ENCODE data around the gene TMEM151B. TPM values are rescaled to one million over a fixed set of nuclear protein-coding genes. Genes with fewer than 3 reads are reported as not detected.

Gene TMEM151B
- total RNA-seq, 1 experiment from 2014 or later, result 0.04 TPM

- Histone ChIP-seq H4K20me1 (ENCODE audit: insufficient read depth, low read depth, low read length) (0 out of 2 replicates have a peak, but pooled peaks cover 4% of the 10 kb centered on the region), H2AFZ (ENCODE audit: low read length) (no peak overlapping the region), H3K27me3 (ENCODE audit: low read length) (no peaks in the 10 kb centered on the region), H3K36me3 (ENCODE audit: insufficient read depth, low read length) (no peaks in the 10 kb centered on the region), H3K4me1 (ENCODE audit: low read length) (no peaks in the 10 kb centered on the region), H3K9me3 (ENCODE audit: low read length) (no peaks in the 10 kb centered on the region), H3K9ac (ENCODE audit: low read length) (no peak overlapping the region), H3K9me2 (replicated peaks; ENCODE audit: insufficient read depth, low read length) (no peaks in the 10 kb centered on the region), H3K27ac (ENCODE audit: low read length) (no peak overlapping the region), H3K4me2 (ENCODE audit: low read depth, low read length, poor library complexity, severe bottlenecking) (no peak overlapping the region), H3K79me2 (ENCODE audit: low read length) (no peaks in the 10 kb centered on the region), H3K4me3 (ENCODE audit: low read length) (no peak overlapping the region)
- no peak for DNase-seq
These were observed 24.9 kb downstream of the TMEM151B start for GRCh38 chr6:44294832-44295791.

- Histone ChIP-seq H3K36me3 (ENCODE audit: insufficient read depth, low read length) (no peaks in the 10 kb centered on the region), H3K9me2 (replicated peaks; ENCODE audit: insufficient read depth, low read length) (no peaks in the 10 kb centered on the region), H3K9ac (ENCODE audit: low read length) (no peak overlapping the region), H4K20me1 (ENCODE audit: insufficient read depth, low read depth, low read length) (0 out of 2 replicates have a peak, but pooled peaks cover 4% of the 10 kb centered on the region), H3K4me3 (ENCODE audit: low read length) (no peak overlapping the region), H3K27me3 (ENCODE audit: low read length) (no peaks in the 10 kb centered on the region), H3K4me2 (ENCODE audit: low read depth, low read length, poor library complexity, severe bottlenecking) (no peak overlapping the region), H3K27ac (ENCODE audit: low read length) (no peak overlapping the region), H2AFZ (ENCODE audit: low read length) (no peak overlapping the region), H3K9me3 (ENCODE audit: low read length) (no peaks in the 10 kb centered on the region), H3K4me1 (ENCODE audit: low read length) (no peaks in the 10 kb centered on the region), H3K79me2 (ENCODE audit: low read length) (no peaks in the 10 kb centered on the region)
- no peak for DNase-seq
These were observed 27.1 kb downstream of the TMEM151B start for GRCh38 chr6:44297063-44298038.

- no peaks in the 10 kb centered on the region for H3K4me1 ChIP-seq (ENCODE audit: low read length)
- no peak overlapping the region for H3K4me2 ChIP-seq (ENCODE audit: low read depth, low read length, poor library complexity, severe bottlenecking)
- H2AFZ ChIP-seq (ENCODE audit: low read length), result no peak overlapping the region
- H3K9me2 ChIP-seq (replicated peaks; ENCODE audit: insufficient read depth, low read length), result no peaks in the 10 kb centered on the region
- no peak overlapping the region for H3K27ac ChIP-seq (ENCODE audit: low read length)
- no peaks in the 10 kb centered on the region for H3K9me3 ChIP-seq (ENCODE audit: low read length)
- H3K36me3 ChIP-seq (ENCODE audit: insufficient read depth, low read length), result no peaks in the 10 kb centered on the region
- H3K27me3 ChIP-seq (ENCODE audit: low read length), result no peaks in the 10 kb centered on the region
- no peak overlapping the region for H3K4me3 ChIP-seq (ENCODE audit: low read length)
- H4K20me1 ChIP-seq (ENCODE audit: insufficient read depth, low read depth, low read length), result 0 out of 2 replicates have a peak, but pooled peaks cover 4% of the 10 kb centered on the region
- no peak for DNase-seq
- H3K9ac ChIP-seq (ENCODE audit: low read length), result no peak overlapping the region
- H3K79me2 ChIP-seq (ENCODE audit: low read length), result no peaks in the 10 kb centered on the region
These were observed 28.0 kb downstream of the TMEM151B start for GRCh38 chr6:44298055-44298803.

DNA sequence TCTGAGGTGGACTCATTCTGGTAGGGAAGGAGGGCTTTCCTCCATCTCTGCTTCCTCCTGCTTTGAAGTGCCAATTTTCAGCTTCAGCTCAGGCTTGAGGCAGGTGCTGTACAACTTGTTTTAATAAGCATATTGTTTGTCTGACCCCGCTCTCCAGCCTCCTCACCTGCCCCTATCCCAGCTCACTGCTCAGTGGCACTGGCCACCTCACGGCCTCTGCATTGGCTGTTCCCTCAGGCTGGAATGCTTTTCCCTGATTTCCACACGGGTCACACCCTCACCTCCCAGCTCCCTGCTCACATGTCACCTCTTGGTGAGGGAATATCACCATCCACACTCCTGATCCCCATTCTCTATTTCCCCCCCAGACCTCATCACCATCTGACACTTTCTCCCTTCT lies 28.6 kb downstream of the TMEM151B start:
- Histone ChIP-seq H3K4me1 (ENCODE audit: low read length) (no peaks in the 10 kb centered on the region), H3K4me3 (ENCODE audit: low read length) (no peak overlapping the region), H3K9me2 (replicated peaks; ENCODE audit: insufficient read depth, low read length) (no peaks in the 10 kb centered on the region), H3K36me3 (ENCODE audit: insufficient read depth, low read length) (no peaks in the 10 kb centered on the region), H3K79me2 (ENCODE audit: low read length) (no peaks in the 10 kb centered on the region), H4K20me1 (ENCODE audit: insufficient read depth, low read depth, low read length) (0 out of 2 replicates have a peak, but pooled peaks cover 4% of the 10 kb centered on the region), H3K27me3 (ENCODE audit: low read length) (no peaks in the 10 kb centered on the region), H3K27ac (ENCODE audit: low read length) (no peak overlapping the region), H2AFZ (ENCODE audit: low read length) (no peak overlapping the region), H3K4me2 (ENCODE audit: low read depth, low read length, poor library complexity, severe bottlenecking) (no peak overlapping the region), H3K9ac (ENCODE audit: low read length) (no peak overlapping the region), H3K9me3 (ENCODE audit: low read length) (no peaks in the 10 kb centered on the region)
- DNase-seq, result no peak

GRCh38 chr6:44300292-44300823 lies 30.1 kb downstream of the TMEM151B start:
- no peaks in the 10 kb centered on the region for H3K36me3 ChIP-seq (ENCODE audit: insufficient read depth, low read length)
- H3K27ac ChIP-seq (ENCODE audit: low read length), result no peak overlapping the region
- no peak for DNase-seq
- H3K4me1 ChIP-seq (ENCODE audit: low read length), result no peaks in the 10 kb centered on the region
- no peaks in the 10 kb centered on the region for H3K27me3 ChIP-seq (ENCODE audit: low read length)
- 0 out of 2 replicates have a peak, but pooled peaks cover 4% of the 10 kb centered on the region for H4K20me1 ChIP-seq (ENCODE audit: insufficient read depth, low read depth, low read length)
- H3K79me2 ChIP-seq (ENCODE audit: low read length), result no peaks in the 10 kb centered on the region
- H3K9me3 ChIP-seq (ENCODE audit: low read length), result no peaks in the 10 kb centered on the region
- no peak overlapping the region for H3K4me2 ChIP-seq (ENCODE audit: low read depth, low read length, poor library complexity, severe bottlenecking)
- H3K9ac ChIP-seq (ENCODE audit: low read length), result no peak overlapping the region
- H3K4me3 ChIP-seq (ENCODE audit: low read length), result no peak overlapping the region
- no peak overlapping the region for H2AFZ ChIP-seq (ENCODE audit: low read length)
- no peaks in the 10 kb centered on the region for H3K9me2 ChIP-seq (replicated peaks; ENCODE audit: insufficient read depth, low read length)

DNA sequence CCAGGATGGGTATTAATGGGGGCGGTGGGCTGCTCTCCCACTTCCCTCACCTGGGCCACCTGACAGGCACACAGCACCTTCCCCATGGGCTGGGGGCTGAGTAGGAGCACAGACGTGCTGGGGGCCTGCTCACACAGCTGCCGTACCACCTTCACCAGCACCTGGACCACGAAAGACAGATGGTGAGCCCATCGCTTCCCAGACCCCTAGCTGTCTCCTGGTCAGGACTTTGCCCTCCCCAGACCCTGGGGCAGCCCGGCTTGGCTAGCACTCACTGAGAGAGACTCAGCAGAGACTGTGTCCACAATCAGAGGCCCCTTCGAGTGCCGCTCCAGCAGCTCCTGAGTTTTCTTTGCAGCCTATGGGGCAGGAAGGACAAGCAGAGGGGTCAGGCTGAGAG lies 30.9 kb downstream of the TMEM151B start:
- Histone ChIP-seq H3K9me3 (ENCODE audit: low read length) (no peaks in the 10 kb centered on the region), H4K20me1 (ENCODE audit: insufficient read depth, low read depth, low read length) (0 out of 2 replicates have a peak, but pooled peaks cover 1% of the 10 kb centered on the region), H3K9ac (ENCODE audit: low read length) (no peak overlapping the region), H3K27ac (ENCODE audit: low read length) (no peak overlapping the region), H3K4me2 (ENCODE audit: low read depth, low read length, poor library complexity, severe bottlenecking) (no peak overlapping the region), H3K9me2 (replicated peaks; ENCODE audit: insufficient read depth, low read length) (no peaks in the 10 kb centered on the region), H3K4me3 (ENCODE audit: low read length) (no peak overlapping the region), H2AFZ (ENCODE audit: low read length) (no peak overlapping the region), H3K36me3 (ENCODE audit: insufficient read depth, low read length) (no peaks in the 10 kb centered on the region), H3K27me3 (ENCODE audit: low read length) (no peaks in the 10 kb centered on the region), H3K4me1 (ENCODE audit: low read length) (no peaks in the 10 kb centered on the region), H3K79me2 (ENCODE audit: low read length) (no peaks in the 10 kb centered on the region)
- no peak for DNase-seq

DNA sequence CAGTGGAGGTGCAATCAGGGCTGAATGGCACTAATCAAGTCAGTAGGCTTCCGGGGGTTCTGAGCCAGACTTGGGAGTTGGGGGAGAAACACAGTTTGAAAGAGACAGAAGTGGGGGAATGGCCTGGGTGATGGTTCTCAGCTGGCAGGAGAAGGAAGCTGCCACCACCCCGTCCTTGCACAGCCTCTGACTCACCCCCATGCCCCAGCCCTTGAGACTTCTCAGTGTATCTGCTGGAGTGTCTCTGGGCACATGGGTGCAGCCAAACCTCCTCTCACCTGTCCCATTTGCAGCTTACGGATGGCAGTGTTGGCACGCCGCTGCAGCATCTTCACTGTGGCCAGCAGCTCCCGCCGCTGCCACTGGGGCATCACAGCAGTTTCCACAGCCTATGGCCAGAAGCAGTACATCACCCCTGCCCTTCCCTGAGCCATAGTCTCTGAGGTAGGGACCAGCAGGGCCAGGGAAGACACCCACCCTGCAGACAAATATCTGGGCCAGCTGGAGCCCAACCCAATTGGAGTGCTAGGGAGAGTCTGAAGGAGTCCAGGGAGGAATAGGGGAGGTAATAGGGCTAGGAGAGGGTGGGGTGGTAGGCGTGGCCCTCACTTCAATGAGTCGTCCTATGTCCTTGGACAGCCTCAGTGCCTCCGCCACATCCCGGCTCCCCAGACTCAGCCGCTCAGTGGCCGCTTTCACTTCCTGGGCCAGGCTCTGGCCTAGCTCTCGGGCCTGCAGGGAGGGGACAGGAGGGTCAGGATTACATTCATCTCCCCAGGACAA lies 31.7 kb downstream of the TMEM151B start:
- Histone ChIP-seq H3K9me3 (ENCODE audit: low read length) (no peaks in the 10 kb centered on the region), H2AFZ (ENCODE audit: low read length) (no peak overlapping the region), H3K9me2 (replicated peaks; ENCODE audit: insufficient read depth, low read length) (no peaks in the 10 kb centered on the region), H3K27me3 (ENCODE audit: low read length) (no peaks in the 10 kb centered on the region), H3K4me3 (ENCODE audit: low read length) (no peak overlapping the region), H3K79me2 (ENCODE audit: low read length) (no peaks in the 10 kb centered on the region), H3K27ac (ENCODE audit: low read length) (no peak overlapping the region), H3K9ac (ENCODE audit: low read length) (no peak overlapping the region), H3K4me2 (ENCODE audit: low read depth, low read length, poor library complexity, severe bottlenecking) (no peak overlapping the region), H4K20me1 (ENCODE audit: insufficient read depth, low read depth, low read length) (no peaks in the 10 kb centered on the region), H3K4me1 (ENCODE audit: low read length) (no peaks in the 10 kb centered on the region), H3K36me3 (ENCODE audit: insufficient read depth, low read length) (no peaks in the 10 kb centered on the region)
- no peak for DNase-seq
